NOMO-1 treated with DMSO at 0.1 percent for 48 hours (cell line): Measurements from ENCODE around the gene IFTAP.
A peak's percentile ranks its signal among the peaks of the same experiment; 100 is the strongest.
"Not testable (repeated sequence)": the region's sequence is repeated elsewhere in the genome, so short reads cannot be mapped to it uniquely, and the experiment has no call there.

Source experiments
- DNase-seq: peaks from one replicate; lab custom pipeline; 2025; ENCODE audit not compliant: unreplicated experiment; lab: John Stamatoyannopoulos, UW

Gene IFTAP, protein sequence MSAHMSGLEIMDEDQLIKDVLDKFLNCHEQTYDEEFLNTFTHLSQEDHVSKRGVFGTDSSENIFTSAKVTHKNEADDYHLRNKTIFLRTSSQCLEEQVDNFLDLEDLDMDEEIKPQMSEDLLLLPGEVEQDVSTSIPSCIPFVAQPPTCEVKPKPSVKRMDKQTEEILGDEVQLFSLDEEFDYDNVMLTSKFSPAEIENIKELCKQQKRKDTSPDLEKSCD

DNA sequence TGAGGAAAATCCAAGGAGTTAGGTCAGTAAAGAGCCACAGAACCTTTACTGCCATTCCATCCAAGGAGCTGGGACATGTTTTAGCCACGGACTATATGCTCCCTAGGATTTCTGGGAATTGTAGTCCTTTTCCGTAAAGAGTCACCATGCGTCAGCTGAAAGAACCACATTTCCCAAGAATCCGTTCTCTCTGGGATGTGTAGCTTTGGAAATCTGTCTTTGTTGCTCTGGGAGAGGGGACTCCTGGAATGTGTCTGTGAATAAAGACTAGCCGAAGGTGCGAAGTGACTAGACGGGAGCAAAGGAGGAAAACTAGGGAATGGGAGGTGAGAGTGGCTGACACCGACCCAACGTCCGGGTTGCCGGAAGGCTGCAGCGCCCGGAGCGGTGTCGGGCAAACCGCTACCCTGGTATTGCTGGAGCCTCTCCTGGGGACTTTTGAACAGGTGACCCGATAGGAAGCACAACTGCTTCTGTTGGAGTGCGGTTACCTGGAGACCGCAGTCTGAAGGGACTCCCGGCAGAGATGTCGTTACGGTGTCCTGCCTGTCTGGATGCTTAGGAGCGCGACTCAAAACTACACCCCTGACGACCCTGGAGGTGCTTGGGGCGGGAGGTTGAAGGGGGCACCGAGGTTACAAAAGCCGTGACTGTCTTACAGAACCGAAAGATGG is at the start of gene IFTAP:
IFTAP (plus strand) TSS at position 187 of the 674 bp plus-strand sequence. CDS start 15,602 bp downstream, outside the sequence.
- peak; percentile 72 for DNase-seq

DNA sequence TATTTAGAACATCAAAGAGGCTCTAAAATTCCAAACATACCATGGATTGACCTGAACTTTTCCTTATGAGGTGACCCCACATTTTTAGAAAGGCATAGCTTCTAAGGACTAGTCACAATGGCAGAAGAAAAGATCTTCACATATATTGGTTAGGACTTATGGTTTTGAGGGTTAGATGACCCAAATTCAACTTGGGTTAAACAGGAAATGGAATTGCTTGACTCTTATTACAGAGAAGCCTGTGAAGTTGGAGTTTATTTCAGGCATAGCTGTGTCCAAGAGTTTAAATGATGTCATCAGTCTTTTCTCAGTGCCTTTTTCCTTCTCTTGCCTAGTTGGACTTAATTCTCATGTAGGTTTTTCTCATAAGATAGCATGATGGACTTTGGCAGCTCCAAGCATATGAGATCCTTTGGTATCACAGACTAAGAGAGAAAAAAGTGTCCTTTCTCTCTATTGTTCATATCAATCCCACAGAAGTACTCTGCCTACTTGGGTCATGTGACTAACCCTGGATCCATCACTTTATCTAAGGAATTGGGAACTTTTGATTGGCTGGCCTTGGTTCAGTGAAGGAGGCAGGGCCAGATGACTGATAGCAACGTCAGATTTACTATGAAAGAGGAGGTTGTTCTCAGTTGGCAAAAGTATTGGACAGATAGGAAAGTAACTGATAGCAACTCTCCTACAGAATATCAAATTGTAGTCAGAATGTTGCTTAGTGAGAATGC is 43.8 kb upstream of the IFTAP start:
- DNase-seq = no peak

DNA sequence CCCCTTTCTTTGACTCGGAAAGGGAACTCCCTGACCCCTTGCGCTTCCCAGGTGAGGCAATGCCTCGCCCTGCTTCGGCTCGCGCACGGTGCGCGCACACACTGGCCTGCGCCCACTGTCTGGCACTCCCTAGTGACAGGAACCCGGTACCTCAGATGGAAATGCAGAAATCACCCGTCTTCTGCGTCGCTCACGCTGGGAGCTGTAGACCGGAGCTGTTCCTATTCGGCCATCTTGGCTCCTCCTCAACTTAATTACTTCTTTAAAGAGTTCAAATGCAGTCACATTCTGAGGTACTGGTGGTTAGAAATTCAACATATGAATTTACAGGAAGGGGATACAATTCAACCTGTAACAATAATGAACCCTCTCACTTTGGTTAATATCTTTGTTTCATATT is 36.9 kb upstream of the IFTAP start:
- not testable (repeated sequence) for DNase-seq

DNA sequence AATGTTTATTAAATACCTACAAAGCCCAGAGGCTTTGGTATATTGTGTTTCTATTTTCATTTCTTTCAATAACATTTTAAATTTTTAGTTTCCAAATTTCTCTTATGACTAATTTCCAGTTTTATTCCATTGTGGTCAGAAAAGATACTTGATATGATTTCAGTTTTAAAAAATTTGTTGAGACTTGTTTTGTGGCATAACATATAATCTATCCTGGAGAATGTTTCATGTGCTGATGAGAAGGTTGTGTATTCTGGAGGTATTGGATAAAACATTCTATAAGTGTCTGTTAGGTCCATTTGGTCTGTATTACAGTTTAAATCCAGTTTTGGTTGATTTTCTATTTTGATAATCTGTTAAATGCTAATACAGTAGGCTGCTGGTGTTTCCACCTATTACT is 36.3 kb upstream of the IFTAP start:
- no peak for DNase-seq

DNA sequence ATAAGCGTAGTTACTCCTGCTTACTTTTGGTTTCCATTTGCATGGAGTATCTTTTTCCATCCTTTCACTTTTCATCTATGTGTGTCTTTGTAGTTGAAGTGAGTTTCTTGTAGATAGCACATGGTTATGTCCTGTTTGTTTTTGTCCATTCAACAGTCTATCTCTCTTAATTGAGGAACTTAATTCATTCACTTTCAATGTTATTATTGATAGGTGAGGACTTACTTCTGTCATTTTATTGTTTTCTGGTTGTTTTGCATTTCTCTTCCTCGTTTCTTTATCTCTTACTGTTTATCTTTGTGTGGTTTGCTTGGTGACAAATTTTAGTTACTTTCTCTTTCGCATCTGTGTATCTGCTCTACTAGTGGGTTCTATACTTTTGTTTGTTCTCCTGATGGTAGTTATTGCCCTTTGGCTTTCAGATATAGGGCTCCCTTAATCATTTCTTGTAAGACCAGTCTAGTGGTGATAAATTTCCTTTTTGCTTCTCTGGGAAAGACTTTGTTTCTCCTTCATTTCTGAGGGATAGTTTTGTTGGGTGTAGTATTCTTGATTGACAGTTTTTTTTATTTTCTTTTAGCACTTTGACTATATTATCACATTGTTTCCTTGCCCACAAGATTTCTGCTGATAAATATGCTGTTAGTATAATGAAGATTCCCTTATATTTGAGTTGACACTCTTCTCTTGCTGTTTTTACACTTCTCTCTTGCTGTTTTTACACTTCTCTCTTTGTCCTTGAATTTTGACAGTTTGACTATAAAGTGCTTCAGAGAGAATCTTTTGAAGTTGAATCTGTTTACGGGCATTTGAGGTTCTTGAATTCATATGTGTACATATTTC is 35.5 kb upstream of the IFTAP start:
- peak; percentile 5 for DNase-seq

DNA sequence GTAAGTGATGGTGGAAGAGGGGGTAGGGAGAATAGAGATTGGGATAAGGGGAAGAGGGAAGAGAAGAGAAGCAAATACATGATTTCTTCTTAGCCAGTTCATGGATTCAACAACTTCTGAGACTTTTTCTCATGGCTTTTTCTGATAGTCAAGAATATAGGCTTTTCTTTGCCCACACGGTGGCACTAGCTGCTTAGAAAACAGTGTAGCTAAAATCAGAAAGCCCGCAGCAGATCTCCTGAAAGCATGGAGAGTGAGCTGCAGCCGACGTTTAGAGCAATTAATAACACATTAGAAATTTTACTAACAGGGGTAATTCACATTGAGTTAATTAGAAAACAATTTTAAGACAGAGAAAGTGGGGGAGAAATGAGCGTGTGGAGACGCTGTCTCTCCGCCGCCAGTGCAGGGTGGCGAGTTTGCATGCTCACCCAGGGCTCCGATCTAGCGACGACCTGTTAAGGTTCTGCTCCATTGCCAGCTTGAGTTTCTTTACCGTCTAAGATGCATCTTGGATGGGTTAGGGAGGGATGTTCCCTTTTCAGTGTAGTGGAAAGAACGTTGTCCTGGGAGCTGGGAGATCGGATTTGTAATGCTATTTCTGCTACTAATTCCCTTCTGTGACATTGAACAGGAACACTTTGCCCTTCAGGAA is 29.8 kb upstream of the IFTAP start:
- peak; percentile 65 for DNase-seq

DNA sequence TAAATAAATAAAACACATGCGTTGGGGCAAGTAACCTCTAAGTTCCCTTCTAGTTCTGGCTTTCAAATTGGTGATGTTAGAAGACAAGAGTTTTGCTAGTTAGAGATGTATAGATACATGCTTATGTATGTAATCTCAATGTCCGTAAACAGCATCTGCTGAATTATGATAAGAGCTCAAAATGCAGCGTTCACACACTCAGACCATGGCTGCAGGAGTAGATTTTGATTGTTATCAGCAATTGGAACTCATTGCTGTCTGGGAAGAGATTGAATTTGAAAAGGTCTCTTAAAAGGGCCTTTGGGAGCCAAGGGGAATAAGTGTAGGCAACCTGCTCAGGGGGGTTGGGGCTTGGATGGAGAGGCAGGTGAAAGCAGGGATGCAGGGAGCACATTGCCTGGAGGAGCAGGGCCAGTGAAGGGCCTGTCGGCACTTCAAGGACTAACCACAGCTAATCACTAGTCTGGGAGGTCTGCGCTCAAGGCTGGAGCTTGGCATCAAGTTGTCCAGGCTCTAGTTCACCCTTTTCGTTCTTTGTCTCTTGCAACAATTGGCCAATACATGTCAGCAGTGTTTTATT is 29.2 kb upstream of the IFTAP start:
- no peak for DNase-seq

DNA sequence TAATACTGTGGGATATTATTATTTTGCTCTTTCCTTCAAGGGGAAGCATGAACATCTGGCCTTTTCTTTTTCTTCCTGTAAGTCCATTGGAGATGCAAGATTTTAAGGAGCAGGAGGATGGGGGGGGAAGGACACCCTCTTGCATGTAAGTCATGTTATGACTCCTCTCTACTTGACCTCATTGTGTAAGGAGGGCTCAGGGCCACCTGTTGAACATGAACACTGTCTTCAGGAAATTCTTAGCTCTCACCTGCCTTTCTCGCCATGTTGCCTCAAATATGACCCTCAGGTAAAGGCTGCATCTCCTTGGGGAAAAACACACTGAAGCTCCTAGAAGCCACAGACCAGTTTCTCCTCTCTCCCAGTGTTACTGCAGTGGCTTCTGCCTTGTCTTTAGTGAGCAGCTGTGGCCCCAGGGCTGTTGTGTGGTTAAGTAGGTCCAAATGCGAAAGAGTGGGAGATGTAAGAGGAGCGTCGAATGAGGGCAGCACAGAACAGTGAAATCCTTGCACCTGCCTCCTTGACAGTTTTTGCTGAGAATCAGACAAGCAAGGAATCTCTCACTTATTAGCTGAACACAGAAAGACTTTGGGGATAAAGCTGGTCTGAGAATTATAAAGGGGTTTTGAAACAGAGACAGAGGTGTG is 27.8 kb upstream of the IFTAP start:
- no peak for DNase-seq

DNA sequence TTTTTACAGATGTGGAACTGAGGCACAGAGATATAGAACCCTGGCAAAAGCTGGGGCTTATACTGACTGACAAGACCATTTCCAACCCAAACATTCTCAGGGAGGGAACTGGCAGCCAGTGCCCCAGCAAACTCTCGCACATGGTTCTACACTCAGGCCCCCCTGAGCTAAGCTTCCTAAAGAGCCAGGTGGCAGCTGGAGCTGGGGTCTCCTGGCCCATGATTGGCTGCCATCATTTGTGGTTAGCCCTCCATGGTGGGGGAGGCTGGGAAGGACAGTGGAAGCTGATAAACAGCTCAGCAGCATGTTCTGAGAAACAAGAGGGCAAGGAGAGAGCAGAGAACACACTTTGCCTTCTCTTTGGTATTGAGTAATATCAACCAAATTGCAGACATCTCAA is 26.6 kb upstream of the IFTAP start, which contains the start of gene RAG1:
RAG1 (plus strand) TSS at position 314 of the 400 bp plus-strand sequence. CDS start 5,298 bp downstream, outside the sequence.
- no peak for DNase-seq

DNA sequence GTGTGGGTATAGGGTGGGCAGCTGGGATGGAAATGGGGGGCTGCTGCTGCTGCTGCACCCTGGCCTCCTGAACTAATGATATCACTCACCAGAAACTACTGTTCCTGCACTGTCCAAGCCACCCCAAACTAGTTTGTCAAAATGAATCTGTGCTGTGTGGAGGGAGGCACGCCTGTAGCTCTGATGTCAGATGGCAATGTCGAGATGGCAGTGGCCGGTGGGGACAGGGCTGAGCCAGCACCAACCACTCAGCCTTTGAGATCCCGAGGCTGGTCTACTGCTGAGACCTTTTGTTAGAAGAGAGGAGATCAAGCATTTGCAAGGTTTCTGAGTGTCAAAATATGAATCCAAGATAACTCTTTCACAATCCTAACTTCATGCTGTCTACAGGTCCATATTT is 25.2 kb upstream of the IFTAP start:
- DNase-seq = no peak

DNA sequence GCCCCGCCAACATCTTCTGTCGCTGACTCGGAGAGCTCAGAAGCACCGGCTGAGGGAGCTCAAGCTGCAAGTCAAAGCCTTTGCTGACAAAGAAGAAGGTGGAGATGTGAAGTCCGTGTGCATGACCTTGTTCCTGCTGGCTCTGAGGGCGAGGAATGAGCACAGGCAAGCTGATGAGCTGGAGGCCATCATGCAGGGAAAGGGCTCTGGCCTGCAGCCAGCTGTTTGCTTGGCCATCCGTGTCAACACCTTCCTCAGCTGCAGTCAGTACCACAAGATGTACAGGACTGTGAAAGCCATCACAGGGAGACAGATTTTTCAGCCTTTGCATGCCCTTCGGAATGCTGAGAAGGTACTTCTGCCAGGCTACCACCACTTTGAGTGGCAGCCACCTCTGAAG is 19.8 kb upstream of the IFTAP start:
- no peak for DNase-seq

DNA sequence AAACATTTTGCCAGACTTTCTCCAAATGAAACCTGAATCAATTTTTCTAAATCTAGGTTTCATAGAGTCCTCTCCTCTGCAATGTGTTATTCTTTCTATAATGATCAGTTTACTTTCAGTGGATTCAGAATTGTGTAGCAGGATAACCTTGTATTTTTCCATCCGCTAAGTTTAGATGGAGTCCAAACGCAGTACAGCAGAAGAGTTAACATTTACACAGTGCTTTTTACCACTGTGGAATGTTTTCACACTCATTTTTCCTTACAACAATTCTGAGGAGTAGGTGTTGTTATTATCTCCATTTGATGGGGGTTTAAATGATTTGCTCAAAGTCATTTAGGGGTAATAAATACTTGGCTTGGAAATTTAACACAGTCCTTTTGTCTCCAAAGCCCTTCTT is 16.9 kb upstream of the IFTAP start:
- DNase-seq = no peak

DNA sequence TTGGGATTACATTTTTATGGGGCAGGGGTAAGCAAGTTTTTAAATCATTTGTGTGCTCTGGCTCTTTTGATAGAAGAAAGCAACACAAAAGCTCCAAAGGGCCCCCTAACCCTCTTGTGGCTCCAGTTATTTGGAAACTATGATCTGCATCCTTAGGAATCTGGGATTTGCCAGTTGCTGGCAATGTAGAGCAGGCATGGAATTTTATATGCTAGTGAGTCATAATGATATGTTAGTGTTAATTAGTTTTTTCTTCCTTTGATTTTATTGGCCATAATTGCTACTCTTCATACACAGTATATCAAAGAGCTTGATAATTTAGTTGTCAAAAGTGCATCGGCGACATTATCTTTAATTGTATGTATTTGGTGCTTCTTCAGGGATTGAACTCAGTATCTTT is 16.4 kb upstream of the IFTAP start:
- no peak for DNase-seq

DNA sequence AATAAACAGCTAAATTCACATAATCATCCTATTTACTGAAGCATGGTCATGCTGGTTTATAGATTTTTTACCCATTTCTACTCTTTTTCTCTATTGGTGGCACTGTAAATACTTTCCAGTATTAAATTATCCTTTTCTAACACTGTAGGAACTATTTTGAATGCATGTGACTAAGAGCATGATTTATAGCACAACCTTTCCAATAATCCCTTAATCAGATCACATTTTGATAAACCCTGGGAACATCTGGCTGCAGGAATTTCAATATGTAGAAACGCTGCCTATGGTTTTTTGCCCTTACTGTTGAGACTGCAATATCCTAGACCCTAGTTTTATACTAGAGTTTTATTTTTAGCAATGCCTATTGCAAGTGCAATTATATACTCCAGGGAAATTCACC is 15.8 kb upstream of the IFTAP start:
- no peak for DNase-seq

DNA sequence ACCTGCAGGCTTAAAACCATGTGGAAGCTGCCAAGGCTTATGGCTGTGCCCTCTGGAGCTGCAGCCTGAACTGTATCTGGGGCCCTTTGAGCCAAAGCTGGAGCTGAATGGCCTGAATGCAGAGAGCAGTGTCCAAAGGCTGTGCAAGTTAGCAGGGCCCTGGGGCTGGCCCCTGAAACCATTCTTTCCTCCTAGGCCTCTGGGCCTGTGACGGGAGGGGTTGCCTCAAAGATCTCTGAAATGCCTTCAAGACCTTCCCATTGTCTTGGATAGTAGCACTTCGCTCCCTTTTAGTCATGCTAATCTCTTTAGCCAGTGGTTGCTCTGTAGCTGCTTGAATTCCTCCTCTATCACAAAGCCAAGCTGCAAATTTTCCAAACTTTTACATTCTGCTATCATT is 12.8 kb upstream of the IFTAP start:
- DNase-seq = no peak

DNA sequence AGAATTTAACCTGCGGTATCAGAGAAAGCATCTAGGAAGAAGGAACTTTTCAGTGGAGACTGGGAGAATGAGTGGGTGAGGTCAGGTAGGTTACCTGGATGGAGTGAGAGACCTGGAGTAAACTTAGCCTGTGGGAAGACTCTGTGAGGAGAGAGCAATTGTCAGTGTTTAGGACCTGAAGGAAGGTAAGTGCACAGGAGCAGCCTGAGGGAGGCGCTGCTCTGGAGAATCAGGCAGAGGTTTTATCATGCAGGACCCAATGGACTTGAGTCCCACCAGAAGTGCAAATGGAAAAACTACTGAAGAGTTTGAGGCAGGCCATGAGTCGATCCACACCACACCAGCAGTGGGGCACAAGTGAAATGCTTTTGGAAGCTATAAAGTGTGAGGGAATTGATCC is 10.6 kb upstream of the IFTAP start:
- no peak for DNase-seq

DNA sequence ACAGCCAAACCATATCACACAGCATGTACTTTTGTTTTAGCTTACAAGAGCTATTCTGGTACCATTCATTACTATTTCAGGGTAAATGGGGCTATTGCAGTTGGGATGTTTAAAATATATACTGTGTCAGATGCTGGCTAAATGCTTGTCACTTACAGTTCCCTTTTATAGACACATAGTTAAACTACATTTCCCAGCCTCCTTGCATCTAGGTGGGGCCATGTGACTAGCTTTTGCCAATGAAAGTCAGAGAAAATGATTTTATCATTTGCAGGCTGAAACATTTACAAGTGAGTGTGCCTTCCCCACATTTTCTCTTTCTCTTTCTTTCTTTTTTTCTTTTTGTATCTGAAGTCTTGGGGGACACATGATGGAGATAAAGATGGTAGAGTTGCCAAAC is 7.8 kb upstream of the IFTAP start:
- DNase-seq = peak; percentile 45

DNA sequence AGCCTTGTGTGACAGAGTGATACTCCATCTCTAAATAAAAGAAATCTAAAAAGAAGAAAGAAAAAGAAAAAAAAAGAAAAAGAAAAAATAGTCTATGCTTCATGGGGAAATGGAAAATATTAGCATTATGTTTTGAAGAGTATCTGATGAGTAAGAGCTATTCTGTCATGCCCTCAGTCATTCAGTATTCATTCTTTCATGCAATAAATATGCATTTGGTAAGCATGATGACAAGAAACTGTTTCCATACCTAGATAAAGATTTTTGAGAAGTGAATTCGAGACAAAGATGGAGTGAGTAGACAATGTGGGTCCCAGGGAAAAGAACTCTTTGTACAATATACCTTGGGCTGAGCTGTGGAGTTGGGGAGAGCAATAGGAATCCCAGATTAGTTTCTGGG is 6.2 kb upstream of the IFTAP start:
- no peak for DNase-seq

DNA sequence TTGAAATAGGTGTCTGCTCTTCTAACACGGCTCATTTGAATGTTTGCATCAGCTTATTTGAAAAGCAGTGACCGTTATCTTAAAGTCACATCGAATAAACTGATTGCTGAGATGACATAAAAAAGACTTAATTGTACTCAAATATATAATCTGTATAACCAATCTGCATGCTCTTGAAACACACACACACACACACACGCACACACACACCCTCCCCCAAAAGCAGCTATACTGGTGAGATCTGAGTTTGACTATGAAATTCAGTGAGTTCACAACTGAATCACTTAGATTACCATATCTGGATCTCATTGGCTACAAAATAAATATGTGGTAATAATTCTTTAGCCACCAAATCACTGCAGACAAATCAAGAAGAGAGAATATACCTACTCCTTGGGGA is 3.8 kb upstream of the IFTAP start:
- DNase-seq = no peak

DNA sequence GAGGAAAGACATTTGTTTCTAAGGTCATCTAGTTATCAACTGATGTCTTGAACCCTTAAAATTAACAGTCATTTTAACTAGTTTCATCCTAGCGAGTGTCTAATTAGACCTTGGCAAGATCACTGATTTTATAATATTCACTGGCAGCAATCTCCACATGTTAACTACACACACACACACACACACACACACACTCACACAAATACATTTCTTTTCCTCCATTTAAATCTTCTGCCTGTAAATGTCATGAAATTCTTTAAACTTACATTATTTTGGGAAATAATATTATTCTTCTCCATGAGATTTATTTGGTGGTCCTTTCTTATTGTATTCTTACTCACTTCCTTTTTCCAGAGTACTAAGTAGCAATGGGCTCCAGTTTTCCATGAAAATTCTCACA is 2.9 kb upstream of the IFTAP start:
- no peak for DNase-seq
